K562 (cell line): Measurements from ENCODE around the gene MSANTD1. TPM values are rescaled to one million over a fixed set of nuclear protein-coding genes. Genes with fewer than 3 reads are reported as not detected.

Experiments used
- ATAC-seq: fragments of 200-7000 bp; cut with Tn5 transposase; 3 replicates; pipeline ENCODE4 v1.9.1; 2020; ENCODE audit warnings: moderate library complexity
- BruUV-seq: library from RNA; stranded (reverse); fragments of 400-500 nt; replicated peaks from 2 replicates; lab custom pipeline; 2021; lab: Mats Ljungman, UMichigan
- CTCF ChIA-PET: fragments of 300-600 bp; formaldehyde crosslinking; extraction: SDS; loops from one replicate; lab custom pipeline; 2021; ENCODE audit warnings: low intra/inter-chr PET ratio; lab: Yijun Ruan, JAX
- POLR2A ChIA-PET: fragments of 300-600, 350-650 bp; sonication (Branson Sonifier 250); formaldehyde crosslinking; extraction: SDS; loops from one replicate; lab custom pipeline; 2021; ENCODE audit warnings: antibody characterized with exemption, inconsistent platforms; lab: Yijun Ruan, JAX
- DNase-seq, 4 experiments: peaks; one replicate each; pipeline versions ENCODE4 v3.0.0 to v3.0.0-alpha.2; 2011 to 2018; ENCODE audit warnings: low spot score in 3 of 4, mixed read lengths in 3 of 4; ENCODE audit errors: extremely low read depth in 1 of 4
- FAIRE-seq: peaks from 2 replicates; lab custom pipeline; 2011; peaks lifted over from hg19 to GRCh38; lab: Jason Lieb, UNC
- H2AFZ ChIP-seq: 2 replicates; pipeline ENCODE4 v1.6.0; 2011; ENCODE audit warnings: low read depth, low read length, control low read depth, inconsistent platforms
- H3K27ac ChIP-seq: fragments of 200-600 bp; 3 replicates; pipeline ENCODE4 v1.8.0; 2011; ENCODE audit warnings: low read depth, mild to moderate bottlenecking, control low read depth, inconsistent platforms, low read length, moderate library complexity, mixed read lengths; ENCODE audit errors: extremely low read depth
- H3K27me3 ChIP-seq, 2 experiments: fragments of 300-600 bp in 1 of 2; 2 replicates in 1 of 2; 3 replicates in 1 of 2; pipeline versions ENCODE4 v1.6.0 to v1.8.0; 2011; ENCODE audit warnings: inconsistent platforms in 2 of 2, low read length in 2 of 2, mild to moderate bottlenecking in 1 of 2, mixed read lengths in 1 of 2, moderate library complexity in 1 of 2; ENCODE audit not compliant: control insufficient read depth in 2 of 2, insufficient read depth in 2 of 2
- H3K36me3 ChIP-seq: fragments of 300-600 bp; 3 replicates; pipeline ENCODE4 v1.8.0; 2011; ENCODE audit warnings: mild to moderate bottlenecking, low read length, inconsistent platforms; ENCODE audit not compliant: control insufficient read depth, insufficient read depth
- H3K4me1 ChIP-seq, 2 experiments: fragments of 200-600 bp in 1 of 2; replicated peaks in 1 of 2; 2 replicates in 1 of 2; 3 replicates in 1 of 2; pipeline versions ENCODE4 v1.5.1 to v1.8.0; 2011; ENCODE audit warnings: inconsistent platforms in 2 of 2, low read length in 2 of 2, mild to moderate bottlenecking in 1 of 2, mixed read lengths in 1 of 2, moderate library complexity in 1 of 2; ENCODE audit not compliant: control insufficient read depth in 2 of 2, insufficient read depth in 2 of 2
- H3K4me2 ChIP-seq: 2 replicates; pipeline ENCODE4 v1.6.1; 2011; ENCODE audit warnings: low read length, control low read depth, inconsistent platforms, mixed read lengths; ENCODE audit not compliant: insufficient read depth
- H3K4me3 ChIP-seq: fragments of 200-600 bp; sonication (generic), shearing (Covaris generic); 2 replicates; pipeline ENCODE4 v1.5.1; 2016; ENCODE audit warnings: control low read depth, inconsistent platforms
- H3K79me2 ChIP-seq: fragments of 200-600 bp; 3 replicates; pipeline ENCODE4 v1.8.0; 2011; ENCODE audit warnings: low read length, inconsistent platforms; ENCODE audit not compliant: control insufficient read depth, insufficient read depth
- H3K9ac ChIP-seq, 2 experiments: 2 replicates each; pipeline versions ENCODE4 v1.6.0 to v1.6.1; 2011; ENCODE audit warnings: low read depth in 2 of 2, low read length in 2 of 2, control low read depth in 1 of 2, inconsistent platforms in 1 of 2, mild to moderate bottlenecking in 1 of 2, mixed read lengths in 1 of 2; ENCODE audit not compliant: insufficient read depth in 1 of 2
- H3K9me1 ChIP-seq: one replicate; pipeline ENCODE4 v1.6.0; 2011; ENCODE audit warnings: inconsistent platforms, mild to moderate bottlenecking, low read length, moderate library complexity; ENCODE audit not compliant: control insufficient read depth, insufficient read depth
- H3K9me3 ChIP-seq: replicated peaks from 2 replicates; pipeline ENCODE4 v1.5.1; 2011; ENCODE audit warnings: low read depth, low read length, inconsistent platforms; ENCODE audit not compliant: control insufficient read depth, insufficient read depth
- H4K20me1 ChIP-seq: replicated peaks from 2 replicates; pipeline ENCODE4 v1.6.1; 2011; ENCODE audit warnings: low read length, inconsistent platforms, mixed read lengths; ENCODE audit not compliant: control insufficient read depth, insufficient read depth
- BRCA1 ChIP-seq, 2 experiments: fragments of 450-650 bp in 1 of 2; sonication (generic) in 1 of 2; formaldehyde crosslinking in 1 of 2; IDR thresholded peaks; 2 replicates each; pipeline versions ENCODE4 v1.5.0 to v1.6.1; 2017 to 2020; ENCODE audit warnings: mild to moderate bottlenecking in 1 of 2, missing genetic modification reagents in 1 of 2
- GATAD2B ChIP-seq: fragments of 450-650 bp; IDR thresholded peaks from 2 replicates; pipeline ENCODE4 v1.6.1; 2017; ENCODE audit warnings: mild to moderate bottlenecking, borderline replicate concordance
- KAT2B ChIP-seq: IDR thresholded peaks from one replicate; pipeline ENCODE4 v1.6.1; 2012; ENCODE audit warnings: low read depth, mild to moderate bottlenecking, control low read depth, inconsistent platforms, low read length, moderate library complexity
- KAT8 ChIP-seq: fragments of 450-650 bp; IDR thresholded peaks from 2 replicates; pipeline ENCODE4 v1.6.1; 2016; ENCODE audit warnings: low read depth, mild to moderate bottlenecking
- MAFF ChIP-seq: IDR thresholded peaks from 2 replicates; pipeline ENCODE4 v1.6.1; 2012; ENCODE audit warnings: low read length, improper control_type of control experiment
- MYBL2 ChIP-seq, 2 experiments: fragments of 450-650 bp in 1 of 2; sonication (generic) in 1 of 2; formaldehyde crosslinking in 1 of 2; IDR thresholded peaks; 2 replicates each; pipeline versions ENCODE4 v1.6.1 to v1.8.1; 2017 to 2022; ENCODE audit warnings: borderline replicate concordance in 1 of 2, inconsistent platforms in 1 of 2, low read depth in 1 of 2, mild to moderate bottlenecking in 1 of 2, missing genetic modification reagents in 1 of 2, moderate library complexity in 1 of 2
- NEUROD1 ChIP-seq: fragments of 150-350 bp; IDR thresholded peaks from 2 replicates; pipeline ENCODE4 v1.6.1; 2014; ENCODE audit warnings: borderline replicate concordance, low read length, low read depth; ENCODE audit not compliant: partially characterized antibody
- PTBP1 ChIP-seq: fragments of 200-400 bp; formaldehyde crosslinking; IDR thresholded peaks from 2 replicates; pipeline ENCODE4 v1.6.1; 2017; ENCODE audit warnings: low read depth, low read length
- SMC3 ChIP-seq: conservative IDR thresholded peaks from 2 replicates; pipeline ENCODE4 v1.6.1; 2011; ENCODE audit warnings: low read depth, low read length, improper control_type of control experiment; ENCODE audit not compliant: insufficient read depth
- TBL1XR1 ChIP-seq, 2 experiments: IDR thresholded peaks; 2 replicates each; pipeline ENCODE4 v1.6.1; 2012; ENCODE audit warnings: improper control_type of control experiment in 2 of 2, low read length in 2 of 2, mild to moderate bottlenecking in 1 of 2
- TCFL5 ChIP-seq: fragments of 250-450 bp; sonication (Bioruptor Pico); conservative IDR thresholded peaks from 2 replicates; pipeline ENCODE4 v1.6.1; 2021; ENCODE audit warnings: mild to moderate bottlenecking, moderate library complexity, matching md5 sums
- TEAD4 ChIP-seq, 2 experiments: sonication (generic) in 1 of 2; formaldehyde crosslinking in 1 of 2; IDR thresholded peaks; 2 replicates each; pipeline versions ENCODE4 v1.6.1 to v1.8.0; 2012 to 2022; ENCODE audit warnings: borderline replicate concordance in 1 of 2, inconsistent platforms in 1 of 2, low read length in 1 of 2, mild to moderate bottlenecking in 1 of 2, missing genetic modification reagents in 1 of 2
- ZBTB17 ChIP-seq: fragments of 450-650 bp; formaldehyde crosslinking; IDR thresholded peaks from 2 replicates; pipeline ENCODE4 v1.4.0; 2020; ENCODE audit warnings: mild to moderate bottlenecking
- ZNF780A ChIP-seq: fragments of 250-450 bp; sonication (Bioruptor Pico); IDR thresholded peaks from 2 replicates; pipeline ENCODE4 v1.5.0; 2021; ENCODE audit warnings: mild to moderate bottlenecking
- ZSCAN29 ChIP-seq: fragments of 450-650 bp; IDR thresholded peaks from 2 replicates; pipeline ENCODE4 v1.6.1; 2017
- WGBS: fragments of 100-300 bp; shearing (Covaris generic); methylation state at CpG from one replicate; pipeline ENCODE4 v1.1.6; 2016; ENCODE audit warnings: low coverage, mixed read lengths; ENCODE audit not compliant: insufficient coverage; ENCODE audit errors: missing lambda C conversion rate; 5-methylcytosine and 5-hydroxymethylcytosine counted together
- in situ Hi-C: fragments of 300-500 bp; cut with MboI; formaldehyde crosslinking; loops from 4 replicates; pipeline ENCODE4 v1.15.0; 2018; ENCODE audit warnings: inconsistent platforms, mixed read lengths
- intact Hi-C: fragments of 100-400 bp; cut with micrococcal nuclease; formaldehyde crosslinking; loops from 2 replicates; pipeline ENCODE4 v1.14.2; 2022
- polyA plus RNA-seq, 8 experiments: library from polyadenylated mRNA; depleted of rRNA in 4 of 8; stranded (reverse) in 5 of 8; unstranded in 3 of 8; fragments of >200 nt; fragmentation: Nextera tagmentation in 2 of 8; fragmentation: Illumina TruSeq in 1 of 8; extraction: Ambion mirVana in 2 of 8; extraction: Trizol in 1 of 8; gene quantifications; 2 replicates each; pipeline versions ENCODE4 v1.2.1 to v1.2.3, GENCODE V29; 2011 to 2014; ENCODE audit warnings: inconsistent platforms in 1 of 8, missing spikeins in 1 of 8
- total RNA-seq, 7 experiments: library from RNA; depleted of rRNA in 6 of 7; stranded (reverse); fragments of >200 nt in 6 of 7; fragmentation: Illumina TruSeq in 2 of 7; extraction: Trizol in 2 of 7; gene quantifications; 2 replicates each; pipeline versions ENCODE4 v1.2.1 to v1.2.3, GENCODE V29; 2011 to 2021; ENCODE audit warnings: low replicate concordance in 1 of 7
- TF ChIP-seq, protein P1 (sequence below): fragments of 250-450 bp; sonication (Bioruptor Pico); IDR thresholded peaks from 2 replicates; pipeline ENCODE4 v1.4.0; 2020; ENCODE audit warnings: borderline replicate concordance
- TF ChIP-seq, protein P2 (sequence below): fragments of 450-650 bp; formaldehyde crosslinking; IDR thresholded peaks from 2 replicates; pipeline ENCODE4 v1.4.0; 2020; ENCODE audit warnings: mild to moderate bottlenecking, mixed read lengths

MSANTD1 gene
- total and polyA plus RNA-seq, 9 of the 15 experiments (the other 6 are each of a cell fraction or from before 2014, with no cell fraction given) = 0.04 to 0.09 (median 0.07) TPM; not detected in 6

DNA sequence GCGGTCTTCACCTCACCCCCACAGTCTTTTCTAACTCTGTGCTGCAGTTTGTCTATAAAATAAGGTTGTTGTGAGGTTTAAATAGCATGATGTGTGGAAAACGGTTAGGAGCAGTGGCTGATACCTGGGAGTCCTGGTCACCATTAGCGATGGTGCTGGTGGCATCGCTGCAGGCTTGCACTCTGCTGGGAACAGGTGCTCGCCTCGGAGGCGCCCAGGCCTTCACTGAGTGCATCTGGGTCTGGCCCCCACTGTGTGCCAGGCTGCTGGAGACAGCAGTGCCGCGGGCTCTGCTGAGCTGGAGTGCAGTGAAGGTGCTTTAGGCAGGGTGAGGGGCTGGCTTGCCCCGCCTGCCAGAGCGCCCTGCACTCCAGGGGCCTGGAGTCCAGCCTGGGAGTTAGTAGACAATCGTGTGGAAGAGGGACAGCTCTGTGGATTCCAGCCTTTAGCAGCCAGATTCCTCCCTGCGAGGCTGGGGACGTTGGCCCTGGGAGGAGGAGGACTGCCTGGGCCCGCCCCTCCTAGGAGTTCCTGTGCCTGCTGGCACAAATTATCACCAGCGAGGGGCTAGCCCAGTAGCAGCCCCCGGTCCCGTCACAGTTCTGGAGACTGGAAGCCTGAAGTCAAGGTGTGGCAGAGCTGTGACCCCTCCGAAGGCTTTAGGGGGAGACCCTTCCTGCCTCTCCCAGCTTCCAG is 51.2 kb downstream of the MSANTD1 start:
- intact Hi-C loops (no loop called here), in situ Hi-C loops (no loop called here)
- DNase-seq = no peak
- ChIA-PET CTCF (no interaction called here), POLR2A (no interaction called here)
- FAIRE-seq = no peak
- Histone ChIP-seq H3K4me3 (no peak overlapping the region), H3K4me2 (no peak overlapping the region), H2AFZ (no peak overlapping the region), H3K9me3 (peaks cover 3% of the 10 kb centered on the region; the same call in 1 of the 2 replicates), H3K36me3 (no peaks in the 10 kb centered on the region), H3K4me1 (peaks cover 4 to 17% of the 10 kb centered on the region in 2 experiments; a peak in 2 of 5 replicates), H3K27ac (no peak overlapping the region), H3K9ac (no peak overlapping the region), H3K9me1 (no peaks in the 10 kb centered on the region), H3K27me3 (peaks cover 10 to 55% of the 10 kb centered on the region in 2 experiments; a peak in 3 of 5 replicates), H4K20me1 (peaks cover 46% of the 10 kb centered on the region), H3K79me2 (no peaks in the 10 kb centered on the region)
- no peak for ATAC-seq
- 26% methylated on average over 13 of the region's 19 CpGs for WGBS
- TF ChIP-seq, protein P1, sequence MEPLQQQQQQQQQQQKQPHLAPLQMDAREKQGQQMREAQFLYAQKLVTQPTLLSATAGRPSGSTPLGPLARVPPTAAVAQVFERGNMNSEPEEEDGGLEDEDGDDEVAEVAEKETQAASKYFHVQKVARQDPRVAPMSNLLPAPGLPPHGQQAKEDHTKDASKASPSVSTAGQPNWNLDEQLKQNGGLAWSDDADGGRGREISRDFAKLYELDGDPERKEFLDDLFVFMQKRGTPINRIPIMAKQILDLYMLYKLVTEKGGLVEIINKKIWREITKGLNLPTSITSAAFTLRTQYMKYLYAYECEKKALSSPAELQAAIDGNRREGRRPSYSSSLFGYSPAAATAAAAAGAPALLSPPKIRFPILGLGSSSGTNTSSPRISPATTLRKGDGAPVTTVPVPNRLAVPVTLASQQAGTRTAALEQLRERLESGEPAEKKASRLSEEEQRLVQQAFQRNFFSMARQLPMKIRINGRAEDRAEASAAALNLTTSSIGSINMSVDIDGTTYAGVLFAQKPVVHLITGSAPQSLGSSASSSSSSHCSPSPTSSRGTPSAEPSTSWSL (CRISPR knock-in tag) = no peak
- TF ChIP-seq KAT8 (no peak), TBL1XR1 (IDR thresholded peaks at IDR 0.05; ENCODE audit: low read length in 2 of 2) (no peak), GATAD2B (no peak), ZBTB17 (CRISPR knock-in tag) (no peak), PTBP1 (no peak), TCFL5 (CRISPR knock-in tag) (no peak), ZSCAN29 (no peak), SMC3 (no peak), MYBL2 (IDR thresholded peaks at IDR 0.05; ENCODE audit: low read depth) (no peak), MYBL2 (CRISPR knock-in tag; IDR thresholded peaks at IDR 0.05; ENCODE audit: borderline replicate concordance) (no peak), BRCA1 (IDR thresholded peaks at IDR 0.05) (no peak), BRCA1 (CRISPR knock-in tag; IDR thresholded peaks at IDR 0.05) (no peak), MAFF (no peak), NEUROD1 (no peak), TEAD4 (IDR thresholded peaks at IDR 0.05; ENCODE audit: low read length) (no peak), TEAD4 (CRISPR knock-in tag; IDR thresholded peaks at IDR 0.05; ENCODE audit: borderline replicate concordance) (no peak), ZNF780A (no peak), KAT2B (no peak)
- TF ChIP-seq, protein P2, sequence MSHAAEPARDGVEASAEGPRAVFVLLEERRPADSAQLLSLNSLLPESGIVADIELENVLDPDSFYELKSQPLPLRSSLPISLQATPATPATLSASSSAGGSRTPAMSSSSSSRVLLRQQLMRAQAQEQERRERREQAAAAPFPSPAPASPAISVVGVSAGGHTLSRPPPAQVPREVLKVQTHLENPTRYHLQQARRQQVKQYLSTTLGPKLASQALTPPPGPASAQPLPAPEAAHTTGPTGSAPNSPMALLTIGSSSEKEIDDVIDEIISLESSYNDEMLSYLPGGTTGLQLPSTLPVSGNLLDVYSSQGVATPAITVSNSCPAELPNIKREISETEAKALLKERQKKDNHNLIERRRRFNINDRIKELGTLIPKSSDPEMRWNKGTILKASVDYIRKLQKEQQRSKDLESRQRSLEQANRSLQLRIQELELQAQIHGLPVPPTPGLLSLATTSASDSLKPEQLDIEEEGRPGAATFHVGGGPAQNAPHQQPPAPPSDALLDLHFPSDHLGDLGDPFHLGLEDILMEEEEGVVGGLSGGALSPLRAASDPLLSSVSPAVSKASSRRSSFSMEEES (CRISPR knock-in tag) = no peak
- BruUV-seq = no TSS peak
